PFSK-1 (cell line): ENCODE results near the gene TNMD.

ENCODE experiments used
- POLR2AphosphoS5 ChIP-seq: IDR thresholded peaks from 2 replicates; pipeline ENCODE4 v1.6.1; 2012; ENCODE audit warnings: low read depth, mild to moderate bottlenecking, control low read depth, low read length, moderate library complexity
- REST ChIP-seq, 2 experiments: IDR thresholded peaks; 2 replicates each; pipeline versions ENCODE4 v1.6.1 to v1.8.0; 2011 to 2012; ENCODE audit warnings: low read depth in 2 of 2, low read length in 2 of 2, control low read depth in 1 of 2, inconsistent platforms in 1 of 2, mild to moderate bottlenecking in 1 of 2, moderate library complexity in 1 of 2; ENCODE audit not compliant: insufficient read depth in 1 of 2
- SIN3A ChIP-seq: IDR thresholded peaks from 2 replicates; pipeline ENCODE4 v1.6.1; 2012; ENCODE audit warnings: mild to moderate bottlenecking, low read length, moderate library complexity, borderline replicate concordance; ENCODE audit not compliant: insufficient read depth
- TAF1 ChIP-seq: IDR thresholded peaks from 2 replicates; pipeline ENCODE4 v1.6.1; 2012; ENCODE audit warnings: low read length, control low read depth, borderline replicate concordance; ENCODE audit not compliant: insufficient read depth

- TF ChIP-seq SIN3A (no peak), TAF1 (no peak), POLR2AphosphoS5 (no peak), REST (IDR thresholded peaks at IDR 0.05; ENCODE audit: insufficient read depth in 1 of 2, low read depth in 2 of 2, low read length in 2 of 2) (no peak)
These were observed 8.4 kb downstream of the TNMD start for GRCh38 chrX:100593126-100593525.
